ENCODE data around the gene B3GNT5.

Gene B3GNT5

GRCh38 chr3:183319371-183319770 is 66.3 kb downstream of the B3GNT5 start:
- H2AFZ ChIP-seq (ENCODE audit: low read length), result no peak overlapping the region
- H4K20me1 ChIP-seq (ENCODE audit: insufficient read depth, low read length, poor library complexity, severe bottlenecking), result no peaks in the 10 kb centered on the region
- H3K4me3 ChIP-seq (ENCODE audit: low read length, poor library complexity, severe bottlenecking), result no peak overlapping the region
- no peaks in the 10 kb centered on the region for H3K9me2 ChIP-seq (replicated peaks; ENCODE audit: low read depth, low read length)
- no peaks in the 10 kb centered on the region for H3K36me3 ChIP-seq (ENCODE audit: insufficient read depth, low read length)
- no peaks in the 10 kb centered on the region for H3F3A ChIP-seq (ENCODE audit: low read depth)
- no peak overlapping the region for H3K4me2 ChIP-seq (ENCODE audit: low read depth, low read length, poor library complexity, severe bottlenecking)
- H3K4me1 ChIP-seq (ENCODE audit: insufficient read depth, low read length, poor library complexity, severe bottlenecking), result no peaks in the 10 kb centered on the region
- H3K79me2 ChIP-seq (ENCODE audit: insufficient read depth, low read length), result no peaks in the 10 kb centered on the region
- no peak overlapping the region for H3K9ac ChIP-seq (ENCODE audit: low read depth, low read length, poor library complexity, severe bottlenecking)
- no peaks in the 10 kb centered on the region for H3K9me3 ChIP-seq (ENCODE audit: insufficient read depth, low read depth, low read length)
- TF ChIP-seq, protein P1, sequence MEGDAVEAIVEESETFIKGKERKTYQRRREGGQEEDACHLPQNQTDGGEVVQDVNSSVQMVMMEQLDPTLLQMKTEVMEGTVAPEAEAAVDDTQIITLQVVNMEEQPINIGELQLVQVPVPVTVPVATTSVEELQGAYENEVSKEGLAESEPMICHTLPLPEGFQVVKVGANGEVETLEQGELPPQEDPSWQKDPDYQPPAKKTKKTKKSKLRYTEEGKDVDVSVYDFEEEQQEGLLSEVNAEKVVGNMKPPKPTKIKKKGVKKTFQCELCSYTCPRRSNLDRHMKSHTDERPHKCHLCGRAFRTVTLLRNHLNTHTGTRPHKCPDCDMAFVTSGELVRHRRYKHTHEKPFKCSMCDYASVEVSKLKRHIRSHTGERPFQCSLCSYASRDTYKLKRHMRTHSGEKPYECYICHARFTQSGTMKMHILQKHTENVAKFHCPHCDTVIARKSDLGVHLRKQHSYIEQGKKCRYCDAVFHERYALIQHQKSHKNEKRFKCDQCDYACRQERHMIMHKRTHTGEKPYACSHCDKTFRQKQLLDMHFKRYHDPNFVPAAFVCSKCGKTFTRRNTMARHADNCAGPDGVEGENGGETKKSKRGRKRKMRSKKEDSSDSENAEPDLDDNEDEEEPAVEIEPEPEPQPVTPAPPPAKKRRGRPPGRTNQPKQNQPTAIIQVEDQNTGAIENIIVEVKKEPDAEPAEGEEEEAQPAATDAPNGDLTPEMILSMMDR (conservative IDR thresholded peaks at IDR 0.05; ENCODE audit: low read length), result no peak
- TF ChIP-seq EZH2phosphoT487 (IDR thresholded peaks at IDR 0.05; ENCODE audit: borderline replicate concordance), result no peak
- no peaks in the 10 kb centered on the region for H3K27me3 ChIP-seq (ENCODE audit: insufficient read depth, low read length, poor library complexity, severe bottlenecking)
